ENCODE results near the gene KITLG.
"Not testable (repeated sequence)": the region's sequence is repeated elsewhere in the genome, so short reads cannot be mapped to it uniquely, and the experiment has no call there.

The KITLG gene

DNA sequence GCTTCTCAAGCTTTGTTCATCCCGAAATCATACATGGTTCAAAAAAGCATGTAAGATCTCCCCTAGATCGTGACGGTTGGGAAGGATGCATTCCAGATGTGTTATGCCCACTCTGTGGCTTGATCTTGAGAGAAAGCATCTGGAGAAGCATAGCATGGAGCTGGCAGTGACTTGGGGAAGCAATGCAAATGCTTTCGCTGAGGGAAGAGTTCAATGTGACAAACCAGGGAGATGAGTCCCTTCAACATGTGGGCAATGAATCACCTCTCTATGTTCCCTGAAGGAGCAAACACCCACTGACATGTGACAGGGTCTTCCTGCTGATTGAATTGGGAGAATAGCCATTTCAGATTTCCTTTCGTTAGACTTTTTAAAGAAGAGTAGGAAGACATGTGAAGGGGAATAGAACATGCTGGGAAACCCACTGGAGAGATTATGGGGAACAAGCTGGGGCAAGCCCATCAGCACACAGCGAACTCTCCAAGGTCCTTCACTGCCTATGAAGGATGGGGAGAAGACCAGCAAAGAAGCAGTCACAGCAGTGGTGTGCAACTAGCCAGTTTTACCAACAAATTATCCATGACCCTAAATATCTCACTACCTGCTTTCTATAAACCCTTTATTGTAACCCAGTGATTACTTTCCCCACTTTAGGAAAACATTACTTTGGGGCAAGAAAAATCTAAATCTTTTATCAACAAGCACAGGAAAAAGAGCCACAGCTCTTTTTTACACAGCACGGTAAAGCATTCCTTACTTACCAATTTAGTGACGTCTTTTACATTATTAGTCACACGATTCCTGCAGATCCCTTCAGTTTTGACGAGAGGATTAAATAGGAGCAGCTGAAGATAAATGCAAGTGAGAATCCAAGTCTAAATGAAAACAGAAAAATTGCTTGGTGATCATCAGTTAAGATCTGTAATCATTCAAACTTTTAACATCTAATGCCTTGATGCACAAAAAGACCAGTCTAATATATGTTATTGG is 35.0 kb downstream of the KITLG start:
- DNase-seq (ENCODE audit: low read depth, low spot score) = no peak

DNA sequence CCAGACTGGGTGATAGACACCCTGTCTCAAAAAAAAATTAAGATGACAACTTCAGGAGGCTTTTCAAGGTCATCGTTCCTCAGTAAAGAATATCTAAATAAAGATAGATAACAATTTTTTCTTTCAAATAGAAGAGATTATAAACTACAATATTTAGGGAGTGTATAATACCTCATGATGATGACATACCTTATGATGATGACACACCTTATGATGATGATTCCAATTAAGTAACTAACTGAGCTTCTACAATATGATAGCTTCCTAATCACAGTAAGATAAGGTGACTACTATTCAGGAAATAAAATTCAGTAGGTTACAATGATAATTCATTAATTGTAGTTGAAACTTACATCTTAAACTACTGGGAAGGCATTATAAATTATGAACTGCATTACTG is 40.4 kb downstream of the KITLG start:
- DNase-seq (ENCODE audit: low read depth, low spot score) = no peak

DNA sequence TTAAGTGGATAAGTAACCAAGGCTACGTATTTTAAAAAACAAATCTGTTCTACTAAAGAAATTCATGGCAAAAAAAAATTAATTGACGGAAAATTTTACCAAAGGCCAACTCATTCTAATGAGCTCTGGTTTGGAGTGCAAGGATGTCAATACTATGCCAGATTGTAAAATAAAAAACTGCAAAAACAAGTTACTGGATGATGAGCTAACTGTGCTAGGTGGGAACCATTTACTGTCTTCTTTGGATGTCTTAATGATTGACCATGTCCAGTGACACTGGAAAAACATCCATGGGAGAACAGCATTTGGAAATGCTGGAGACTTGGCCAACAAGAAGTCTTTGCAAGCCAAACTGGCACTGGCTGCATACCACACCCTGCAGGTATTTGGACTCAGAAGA is 41.6 kb downstream of the KITLG start:
- DNase-seq (ENCODE audit: low read depth, low spot score) = no peak

DNA sequence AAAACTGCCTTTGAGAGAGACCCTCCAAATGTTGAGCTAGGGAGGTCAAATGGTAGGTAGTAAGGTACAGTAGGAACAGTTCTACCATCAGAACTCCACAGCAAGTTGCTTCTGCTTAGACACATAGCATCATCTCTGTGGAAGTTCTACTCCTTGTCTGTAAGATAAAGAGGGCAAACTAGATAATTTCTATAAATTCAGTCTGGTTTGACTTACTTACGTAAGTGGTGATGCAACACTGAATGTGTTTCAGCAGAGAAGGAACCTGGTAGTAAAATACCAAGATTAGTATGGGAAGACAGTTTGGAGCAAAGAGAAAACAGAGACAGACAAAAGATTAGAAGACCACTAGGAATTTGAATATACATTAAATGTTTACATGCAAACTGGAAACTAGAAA is 42.0 kb downstream of the KITLG start:
- no peak for DNase-seq (ENCODE audit: low read depth, low spot score)

DNA sequence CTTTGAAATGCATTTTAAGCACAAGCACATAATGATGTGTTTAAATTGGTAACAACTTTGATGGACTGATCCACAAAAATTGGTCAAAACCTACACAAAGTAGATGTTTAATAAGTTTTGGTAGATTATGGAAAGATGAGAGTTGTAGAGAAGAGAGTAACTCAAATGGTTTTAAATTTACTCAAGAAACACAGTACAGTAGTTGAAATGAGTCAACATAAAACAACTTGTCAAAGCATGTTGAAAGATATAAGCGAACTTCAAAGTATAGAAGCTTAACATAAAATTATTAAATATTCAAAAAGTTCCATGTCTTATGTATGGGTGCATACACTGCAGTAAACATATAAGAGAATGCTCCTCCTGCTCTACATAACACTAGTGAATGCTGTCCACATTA is 49.4 kb downstream of the KITLG start:
- DNase-seq (ENCODE audit: low read depth, low spot score) = no peak

DNA sequence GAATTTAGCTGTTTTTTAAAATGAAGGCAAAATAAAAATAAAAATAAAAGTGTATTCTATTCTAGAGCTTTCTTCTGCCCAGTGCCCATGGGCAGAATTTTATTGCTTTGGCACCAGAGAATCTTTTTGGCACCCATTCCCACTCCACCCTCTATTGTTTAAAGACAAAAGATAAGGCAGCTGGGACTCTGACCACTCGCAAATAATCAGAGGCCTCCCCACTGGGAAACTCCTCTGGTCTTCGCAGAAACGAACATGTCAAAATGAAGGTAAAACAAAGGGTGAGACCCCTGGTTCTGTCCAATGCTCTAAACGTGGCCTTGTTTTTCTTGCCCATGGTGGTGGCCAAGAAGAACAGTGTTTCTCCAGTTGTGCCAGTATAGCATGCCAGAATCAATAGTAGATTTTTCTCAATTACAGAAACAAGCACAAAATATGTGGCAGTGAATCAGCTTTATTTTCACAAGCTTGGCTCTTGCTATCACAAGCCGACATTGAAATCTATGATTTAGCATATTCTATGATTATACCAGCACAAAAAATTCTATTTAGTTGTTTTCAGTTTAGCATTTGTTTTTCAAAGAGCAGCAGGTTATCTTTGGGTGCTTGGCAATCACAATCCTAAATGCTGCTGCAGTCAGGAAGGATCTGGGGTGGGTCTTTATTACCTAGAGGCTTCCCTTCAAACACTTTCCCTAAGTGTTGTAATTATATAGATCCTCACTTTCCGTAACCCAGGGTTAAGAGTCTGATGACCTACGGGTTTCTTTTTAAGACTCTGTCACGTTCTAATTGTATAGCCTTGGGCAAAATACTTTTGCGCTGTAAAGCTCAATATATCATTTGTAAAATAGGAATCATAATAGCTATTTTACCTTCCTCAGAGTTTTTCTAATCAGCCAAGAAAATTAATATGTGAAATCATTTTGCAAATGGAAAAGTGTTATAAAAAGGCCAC is 50.5 kb downstream of the KITLG start:
- DNase-seq (ENCODE audit: low read depth, low spot score) = no peak

DNA sequence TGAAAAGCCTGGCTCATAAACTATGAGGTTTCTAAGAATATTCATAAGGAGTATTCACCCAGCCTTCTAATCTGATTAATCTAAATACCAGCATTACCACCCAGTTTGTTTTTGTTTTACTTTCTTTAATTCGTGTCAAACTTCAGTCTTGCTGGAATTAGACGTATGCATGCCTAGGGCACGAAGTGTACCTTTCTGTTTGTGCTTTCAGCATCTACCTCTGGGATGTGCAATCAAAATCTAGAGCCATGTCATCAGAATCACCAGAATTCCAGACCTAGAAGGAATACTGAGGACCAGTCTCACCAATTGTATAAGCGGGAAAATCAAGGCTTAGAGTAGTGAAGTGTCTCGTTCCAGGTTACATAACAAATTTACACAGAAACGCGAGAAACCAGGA is 57.3 kb downstream of the KITLG start:
- DNase-seq (ENCODE audit: low read depth, low spot score) = no peak

DNA sequence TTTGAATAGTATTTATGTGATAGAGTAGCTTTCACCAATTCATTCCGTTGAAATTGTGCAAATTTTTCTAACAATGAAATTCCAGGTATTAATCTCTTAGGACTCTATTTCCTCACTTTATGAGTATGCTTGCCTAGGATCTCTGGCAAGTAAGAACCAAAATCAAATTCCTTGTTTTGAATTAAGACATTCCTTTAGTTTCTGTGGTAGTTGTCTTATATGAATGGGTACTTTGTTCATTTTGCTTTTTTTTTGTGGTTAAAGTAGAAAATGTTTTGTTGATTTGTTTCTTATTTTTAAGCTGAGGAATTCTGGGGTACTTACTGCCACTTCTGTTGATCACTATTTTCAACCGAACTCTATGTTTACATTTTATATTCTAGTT is 59.8 kb downstream of the KITLG start:
- DNase-seq (ENCODE audit: low read depth, low spot score) = no peak

DNA sequence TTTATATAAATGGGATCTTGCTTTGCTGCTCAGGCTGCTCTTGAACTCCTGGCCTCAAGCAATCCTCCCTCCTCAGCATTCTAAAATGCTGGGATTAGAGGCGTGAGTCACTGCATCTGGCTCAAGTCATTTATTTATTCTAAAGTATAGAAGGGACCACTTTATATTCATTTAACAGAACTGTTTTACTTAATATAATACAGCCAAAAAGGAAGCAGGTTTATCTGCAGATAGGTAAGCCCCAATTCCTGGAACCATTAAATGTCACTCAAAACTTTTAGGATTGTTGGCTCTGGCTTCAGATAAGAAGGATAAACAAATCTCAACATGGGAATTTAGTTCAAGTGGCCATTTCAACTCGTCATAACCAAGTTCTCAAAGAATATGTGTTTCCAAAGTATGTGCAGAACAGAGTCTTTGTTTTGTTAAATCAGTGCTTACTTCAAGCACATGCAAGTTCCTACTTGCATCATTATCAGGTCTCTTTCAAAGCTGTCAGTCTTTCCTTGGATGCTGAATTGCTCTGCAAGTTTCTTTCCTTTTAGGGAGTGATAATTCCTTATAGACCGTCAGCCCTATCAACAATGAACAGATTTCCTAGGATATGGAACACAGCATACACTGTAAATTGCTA is 60.4 kb downstream of the KITLG start:
- DNase-seq (ENCODE audit: low read depth, low spot score) = no peak

DNA sequence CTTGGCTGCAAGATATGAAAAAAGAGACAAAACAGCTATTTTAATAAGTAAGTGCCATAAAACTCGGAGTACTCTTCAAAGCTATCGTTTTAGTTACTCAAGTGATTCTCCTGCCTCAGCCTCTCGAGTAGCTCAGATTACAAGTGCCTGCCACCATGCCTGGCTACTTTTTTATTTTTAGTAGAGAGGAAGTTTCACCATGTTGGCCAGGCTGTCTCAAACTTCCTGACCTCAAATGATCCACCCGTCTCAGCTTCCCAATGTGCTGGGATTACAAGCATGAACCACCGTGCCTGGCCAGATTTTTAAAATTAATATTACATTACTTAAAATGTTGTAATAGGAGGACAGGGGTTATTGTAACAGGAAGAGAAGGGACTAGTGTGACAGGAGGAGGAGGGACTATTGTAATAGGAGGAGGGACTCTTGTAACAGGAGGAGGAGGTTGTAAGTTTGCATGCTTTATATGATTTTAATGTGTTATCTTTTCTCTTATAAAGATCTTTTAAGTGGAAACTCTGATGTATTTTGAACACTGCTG is 61.3 kb downstream of the KITLG start:
- no peak for DNase-seq (ENCODE audit: low read depth, low spot score)

DNA sequence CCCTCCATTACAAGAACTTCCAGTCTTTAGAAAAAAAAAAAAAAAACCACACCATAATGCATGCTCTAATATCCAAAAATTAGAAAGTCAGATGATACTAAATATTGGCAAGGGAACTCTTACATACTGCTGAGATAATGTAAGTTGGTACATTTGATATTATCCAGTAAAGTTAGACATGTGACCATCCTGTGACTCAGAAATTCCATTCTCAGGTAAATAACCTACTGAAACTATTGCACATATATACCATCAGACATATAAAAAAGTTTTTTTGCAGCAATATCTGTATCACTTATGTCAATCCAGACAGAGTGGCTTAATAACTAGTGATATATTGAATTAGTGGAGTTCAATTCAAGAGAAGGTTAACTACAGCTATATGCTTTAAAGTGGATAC is 63.5 kb downstream of the KITLG start:
- DNase-seq (ENCODE audit: low read depth, low spot score) = no peak

DNA sequence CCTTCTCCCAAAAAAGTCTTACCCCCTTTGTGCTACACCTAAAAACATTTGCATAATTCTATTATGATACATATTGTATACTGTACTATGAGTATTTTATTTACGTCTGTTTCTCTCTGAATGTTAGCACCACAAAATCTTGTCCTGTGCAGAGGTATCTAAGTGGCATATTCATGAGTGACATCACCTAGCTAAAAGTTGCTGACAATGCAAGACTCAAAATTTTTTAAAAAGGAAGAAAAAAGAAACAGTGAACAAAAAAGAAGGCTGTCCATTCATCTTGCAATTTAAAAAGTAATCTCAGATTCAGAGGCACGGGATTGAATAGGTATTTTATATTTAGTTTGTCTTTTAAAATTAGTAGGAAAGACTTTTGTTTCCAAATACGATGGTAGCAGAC is 69.4 kb downstream of the KITLG start:
- no peak for DNase-seq (ENCODE audit: low read depth, low spot score)

DNA sequence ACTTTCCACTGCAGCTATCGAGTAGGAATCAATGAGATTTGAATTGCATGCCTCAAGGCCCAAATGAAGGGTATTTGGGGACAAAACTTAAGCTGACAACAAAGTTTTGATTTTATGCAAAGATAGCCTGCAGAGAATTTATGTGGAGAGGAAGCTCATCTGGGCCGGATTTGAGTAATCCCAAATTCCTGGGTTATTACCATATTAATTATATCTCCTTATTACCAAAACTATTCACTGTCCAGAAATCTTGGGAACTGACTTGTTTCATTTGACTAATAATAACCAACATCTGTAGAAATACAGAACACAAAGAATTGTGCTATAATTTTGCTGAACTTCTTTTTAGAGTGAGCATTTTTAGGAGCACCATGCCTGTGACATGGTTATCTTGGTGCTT is 70.4 kb downstream of the KITLG start:
- no peak for DNase-seq (ENCODE audit: low read depth, low spot score)

DNA sequence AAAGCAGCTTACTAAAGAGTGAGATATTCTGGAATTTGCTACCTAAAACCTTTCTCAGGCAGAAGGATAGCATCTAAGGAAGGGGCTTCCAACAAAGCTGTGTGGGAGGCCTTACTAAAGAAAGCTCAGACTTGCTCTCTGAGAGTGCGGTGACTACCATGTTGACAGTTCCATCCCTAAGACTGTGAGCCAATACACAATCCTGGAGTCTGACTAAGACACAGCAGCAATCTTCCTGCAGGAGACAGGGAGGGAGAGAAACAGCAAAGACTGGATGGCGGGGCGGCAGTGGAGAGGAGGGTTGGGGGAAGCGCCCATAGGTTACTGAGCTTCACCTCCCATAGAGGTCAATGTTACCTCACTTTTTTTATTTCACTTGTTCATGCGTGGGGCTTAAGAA is 70.9 kb downstream of the KITLG start:
- DNase-seq (ENCODE audit: low read depth, low spot score) = no peak

DNA sequence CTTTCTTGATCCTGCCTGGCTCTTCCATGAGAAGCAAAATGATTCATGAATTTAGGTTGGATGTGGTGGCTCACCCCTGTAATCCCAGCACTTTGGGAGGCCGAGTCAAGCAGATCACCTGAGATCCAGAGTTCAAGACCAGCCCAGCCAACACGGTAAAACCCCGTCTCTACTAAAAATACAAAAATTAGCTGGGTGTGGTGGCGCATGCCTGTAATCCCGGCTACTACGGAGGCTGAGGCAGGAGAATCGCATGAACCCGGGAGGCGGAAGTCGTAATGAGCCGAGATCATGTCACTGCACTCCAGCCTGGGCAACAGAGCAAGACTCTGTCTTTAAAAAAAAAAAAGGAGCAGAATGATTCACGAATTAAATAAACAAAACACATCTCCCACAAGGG is 72.4 kb downstream of the KITLG start:
- DNase-seq (ENCODE audit: low read depth, low spot score) = not testable (repeated sequence)

DNA sequence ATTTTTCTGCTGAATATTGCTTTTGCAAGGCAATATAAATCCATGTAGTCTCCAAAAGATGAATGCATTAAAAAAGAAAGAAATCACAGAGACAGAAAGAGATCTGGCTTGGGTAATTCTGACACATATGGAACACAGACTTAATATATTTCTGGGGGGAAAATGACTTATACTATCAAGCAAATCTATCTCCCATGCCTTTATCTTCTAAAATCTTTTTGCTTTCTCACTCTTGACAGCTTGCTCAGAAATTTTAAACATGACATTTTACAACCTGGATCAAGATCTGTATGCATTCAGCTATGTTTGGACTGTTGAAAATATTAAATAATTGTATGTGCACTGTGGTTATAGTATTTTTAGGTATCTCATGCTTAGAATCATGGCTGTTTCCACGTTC is 73.0 kb downstream of the KITLG start:
- no peak for DNase-seq (ENCODE audit: low read depth, low spot score)

DNA sequence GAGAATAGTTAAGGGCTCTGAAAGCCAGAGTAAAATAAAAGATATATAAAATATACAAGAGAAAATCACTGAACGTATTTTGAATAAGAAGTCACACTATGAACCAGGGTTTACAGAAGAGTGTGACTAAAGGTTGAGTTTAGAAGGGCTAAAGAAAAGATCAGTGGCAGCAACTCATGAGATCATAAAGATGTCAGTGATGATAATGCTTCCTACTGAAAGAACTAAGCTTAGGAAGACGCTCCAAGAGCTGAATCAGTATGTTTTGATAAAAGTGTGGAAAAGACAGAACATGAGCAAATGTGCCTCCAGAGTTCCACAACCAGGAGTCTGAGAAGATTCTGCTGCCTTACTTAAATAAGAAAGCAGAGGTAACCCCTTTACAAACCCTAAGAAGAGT is 74.6 kb downstream of the KITLG start:
- DNase-seq (ENCODE audit: low read depth, low spot score) = no peak

DNA sequence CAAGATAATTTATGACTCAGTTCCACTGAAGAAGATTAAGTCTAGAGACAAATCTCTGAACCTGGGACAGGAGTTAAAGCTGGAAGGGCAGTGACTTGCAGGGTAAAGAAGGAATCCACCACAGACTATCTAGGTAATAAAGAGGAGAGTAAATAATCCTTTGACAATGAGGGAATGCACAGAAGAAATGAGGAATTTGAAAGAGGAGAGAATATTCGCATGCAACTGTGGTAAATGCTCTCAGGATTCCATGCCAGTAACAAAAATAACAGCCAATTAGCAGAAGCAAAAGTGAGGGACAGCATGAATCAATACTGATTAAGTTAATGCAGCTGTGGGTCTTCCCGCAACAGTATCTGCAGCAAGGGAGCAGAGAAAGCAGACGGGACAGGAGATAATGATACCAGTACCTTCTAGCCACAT is 77.0 kb downstream of the KITLG start:
- no peak for DNase-seq (ENCODE audit: low read depth, low spot score)

DNA sequence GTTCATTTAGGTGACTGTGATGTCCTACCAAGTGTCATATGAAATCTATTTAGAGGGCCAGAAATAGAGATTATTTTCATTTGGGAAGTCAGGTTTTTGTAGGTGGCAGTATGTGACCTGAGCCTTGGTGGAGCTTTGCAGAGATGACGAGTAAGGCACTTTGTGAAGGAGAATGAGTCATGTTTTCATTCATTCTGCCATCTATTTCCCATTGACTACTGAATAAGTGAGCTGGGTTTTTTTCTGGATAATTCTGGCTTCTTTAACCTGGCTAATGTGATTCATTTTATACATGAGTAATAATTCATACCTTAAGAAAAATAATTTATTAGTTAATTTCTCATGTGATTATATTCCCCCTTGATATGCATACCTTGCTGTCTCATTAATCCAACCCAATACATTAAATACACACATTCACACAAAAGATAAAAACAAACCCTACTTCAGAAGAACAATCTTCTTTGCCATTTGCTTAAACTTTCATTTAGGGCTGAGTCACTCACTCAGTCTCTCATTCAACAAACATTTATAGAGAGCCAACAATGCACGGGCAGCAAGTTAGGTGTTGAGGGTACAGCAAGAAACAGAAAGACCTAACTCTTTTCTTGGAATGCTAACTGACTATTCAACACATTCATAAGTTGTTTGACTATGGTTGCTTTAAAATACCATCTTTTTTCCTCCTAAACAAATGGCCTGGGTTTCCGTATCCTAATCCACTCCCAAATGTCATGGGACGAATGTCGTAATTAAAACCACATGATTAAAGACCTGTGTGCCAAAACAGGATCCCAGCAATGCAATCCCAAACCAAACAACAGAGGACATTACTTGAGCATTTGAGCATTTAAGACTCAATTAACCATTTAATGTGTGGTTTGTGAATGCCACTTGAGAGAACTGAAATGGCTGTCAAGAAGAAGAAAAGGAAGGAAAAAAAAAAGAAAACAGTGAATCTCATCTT is 78.0 kb downstream of the KITLG start:
- DNase-seq (ENCODE audit: low read depth, low spot score) = no peak

DNA sequence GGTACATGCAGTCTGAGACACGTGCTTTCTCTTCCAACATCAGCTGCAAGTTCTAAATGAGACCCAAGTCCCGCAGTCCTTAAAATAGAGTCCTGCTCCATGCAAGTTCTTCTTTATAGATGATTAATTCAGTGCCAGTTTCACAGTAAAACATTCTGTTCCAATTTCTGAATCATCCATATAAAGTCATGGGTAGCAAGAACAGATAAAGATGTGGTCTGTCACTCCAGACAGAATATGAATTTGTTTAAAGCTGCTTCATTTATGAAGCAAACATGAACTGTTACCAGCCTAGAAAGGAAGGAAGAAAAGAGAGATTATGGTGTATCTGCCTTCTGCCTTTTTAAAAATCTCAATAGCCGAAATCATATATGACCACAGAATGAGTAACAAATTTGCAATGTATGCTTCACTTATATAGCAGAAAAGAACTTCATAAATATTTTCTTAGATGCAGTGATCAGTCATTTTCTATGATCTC is 83.3 kb downstream of the KITLG start:
- no peak for DNase-seq (ENCODE audit: low read depth, low spot score)
